ENCODE results near the gene ADGRF4. TPM values are rescaled to one million over a fixed set of nuclear protein-coding genes. Genes with fewer than 3 reads are reported as not detected.

ADGRF4 gene
- total RNA-seq, 1 donor from 2014 or later, result 7.5 TPM

DNA sequence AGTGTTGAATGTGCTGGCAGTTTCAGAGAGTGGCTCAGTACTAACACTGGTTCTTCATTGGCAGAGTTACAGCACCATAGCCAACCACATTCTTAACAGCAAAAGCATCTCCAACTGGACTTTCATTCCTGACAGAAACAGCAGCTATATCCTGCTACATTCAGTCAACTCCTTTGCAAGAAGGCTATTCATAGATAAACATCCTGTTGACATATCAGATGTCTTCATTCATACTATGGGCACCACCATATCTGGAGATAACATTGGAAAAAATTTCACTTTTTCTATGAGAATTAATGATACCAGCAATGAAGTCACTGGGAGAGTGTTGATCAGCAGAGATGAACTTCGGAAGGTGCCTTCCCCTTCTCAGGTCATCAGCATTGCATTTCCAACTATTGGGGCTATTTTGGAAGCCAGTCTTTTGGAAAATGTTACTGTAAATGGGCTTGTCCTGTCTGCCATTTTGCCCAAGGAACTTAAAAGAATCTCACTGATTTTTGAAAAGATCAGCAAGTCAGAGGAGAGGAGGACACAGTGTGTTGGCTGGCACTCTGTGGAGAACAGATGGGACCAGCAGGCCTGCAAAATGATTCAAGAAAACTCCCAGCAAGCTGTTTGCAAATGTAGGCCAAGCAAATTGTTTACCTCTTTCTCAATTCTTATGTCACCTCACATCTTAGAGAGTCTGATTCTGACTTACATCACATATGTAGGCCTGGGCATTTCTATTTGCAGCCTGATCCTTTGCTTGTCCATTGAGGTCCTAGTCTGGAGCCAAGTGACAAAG lies 17.0 kb upstream of the ADGRF4 start:
- no peak for DNase-seq (ENCODE audit: low spot score)

DNA sequence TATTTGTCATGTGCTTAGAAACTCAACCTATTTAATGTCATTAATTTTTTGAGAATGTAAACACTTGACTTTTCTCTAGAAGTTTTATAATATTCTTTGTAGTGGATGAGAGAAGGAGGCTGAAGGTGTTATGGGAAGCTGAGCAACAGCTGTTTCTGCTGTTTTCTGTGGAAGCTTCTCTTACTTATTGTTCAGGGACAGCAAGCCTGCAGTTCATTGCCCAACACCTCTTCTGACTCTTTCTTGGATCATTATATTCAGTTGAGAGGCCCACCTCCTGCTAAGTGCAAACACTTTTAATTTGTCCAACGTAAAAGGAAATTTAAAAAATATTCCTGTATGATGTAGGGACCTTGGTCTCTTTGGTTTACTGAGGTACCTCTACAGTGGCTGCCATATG lies 12.0 kb upstream of the ADGRF4 start:
- no peak for DNase-seq (ENCODE audit: low spot score)

DNA sequence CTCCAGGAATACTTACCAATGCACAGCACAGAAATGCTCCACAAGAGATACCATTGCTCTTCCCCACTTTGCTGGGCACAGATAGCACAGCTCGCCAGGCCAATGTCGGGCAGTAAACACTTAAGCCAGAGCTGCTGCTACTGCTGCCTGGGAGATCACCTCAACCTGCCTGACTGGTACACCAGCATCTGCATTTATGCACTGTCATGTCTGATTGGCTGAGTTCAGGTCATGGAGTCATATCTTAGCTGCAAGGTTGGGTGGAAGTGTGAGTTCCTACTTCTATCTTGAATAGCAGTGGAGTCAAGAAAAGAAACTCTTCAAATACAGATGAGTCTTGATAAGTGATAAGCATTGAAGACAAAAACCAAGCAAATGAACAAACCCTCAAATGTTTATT lies 10.9 kb upstream of the ADGRF4 start:
- DNase-seq (ENCODE audit: low spot score), result no peak

DNA sequence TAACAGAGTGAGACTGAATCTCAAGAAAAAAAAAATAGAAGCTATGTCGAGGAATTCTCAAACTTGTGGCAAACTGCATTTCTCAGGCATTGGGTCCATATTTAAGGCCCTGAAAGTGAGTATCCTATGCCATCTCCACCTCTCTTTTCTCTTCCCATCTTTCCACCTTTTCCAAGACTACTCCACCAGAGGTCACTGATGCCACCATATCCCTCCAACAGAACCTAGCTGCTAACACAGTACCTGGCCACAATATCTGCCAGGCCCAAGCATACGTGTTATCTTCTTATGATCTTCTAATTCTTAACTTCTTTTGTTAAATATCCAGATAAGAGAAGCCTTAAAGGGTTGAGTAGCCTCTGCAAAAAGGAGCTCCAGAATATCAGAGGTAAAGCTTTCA lies 8.2 kb upstream of the ADGRF4 start:
- DNase-seq (ENCODE audit: low spot score), result no peak

DNA sequence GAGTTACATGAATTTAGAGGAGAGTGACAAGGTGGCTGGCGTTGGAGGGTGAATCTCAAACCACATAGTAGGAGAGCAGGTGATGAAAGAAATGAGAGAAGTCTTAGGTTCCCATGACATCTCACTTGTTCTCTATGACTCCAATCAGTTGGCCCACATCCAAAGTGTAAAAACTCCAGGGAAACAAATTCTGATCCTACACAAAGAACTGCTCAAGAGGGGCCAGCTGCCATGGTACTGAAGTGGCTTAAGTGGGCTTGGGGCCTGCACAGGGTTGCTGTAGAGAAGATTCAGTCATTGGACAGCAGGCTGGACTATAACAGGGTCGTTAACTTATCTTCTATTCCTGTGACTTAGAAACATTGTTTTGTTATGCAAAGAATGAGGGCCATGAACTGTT lies 7.6 kb upstream of the ADGRF4 start:
- no peak for DNase-seq (ENCODE audit: low spot score)

DNA sequence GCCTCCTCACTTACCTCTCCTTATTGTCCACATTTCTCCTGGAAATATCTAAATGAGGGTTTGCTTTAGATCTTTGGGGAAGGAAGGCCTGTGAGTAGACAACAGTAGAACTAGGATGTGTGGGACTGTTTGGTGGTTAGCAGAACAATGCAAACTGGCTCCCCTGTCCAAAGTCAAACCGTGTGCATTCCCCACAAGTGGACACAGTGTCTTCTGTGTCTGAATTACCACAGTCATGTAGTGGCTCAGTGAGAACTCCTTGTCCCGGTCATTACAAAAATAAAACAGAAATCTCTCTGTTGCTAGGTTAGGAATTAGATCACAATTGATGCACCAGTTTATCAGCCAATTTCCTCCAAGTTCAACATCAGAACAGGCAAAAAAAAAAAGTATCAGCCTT lies 455 bp upstream of the ADGRF4 start:
- DNase-seq (ENCODE audit: low spot score), result no peak

DNA sequence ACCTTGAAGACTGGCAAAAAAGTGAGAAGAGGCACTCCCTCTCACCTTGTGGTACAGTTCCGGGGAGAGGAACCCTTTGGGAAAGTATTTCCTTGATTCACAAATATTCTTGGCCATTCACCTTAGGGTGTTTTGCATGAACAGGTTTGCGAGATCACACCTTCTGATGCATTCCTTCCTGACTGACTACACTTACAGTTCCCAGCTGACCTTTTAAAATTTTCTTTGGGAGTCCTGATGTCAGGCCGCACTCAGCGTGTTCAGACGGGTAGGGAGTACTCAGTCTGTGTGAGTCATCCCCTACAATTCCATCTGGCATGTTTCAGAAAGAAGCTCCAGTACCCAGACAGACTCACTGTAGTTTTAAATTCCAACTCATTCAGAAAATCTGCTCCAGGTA lies 1.7 kb downstream of the ADGRF4 start:
- DNase-seq (ENCODE audit: low spot score), result peak; percentile 89

DNA sequence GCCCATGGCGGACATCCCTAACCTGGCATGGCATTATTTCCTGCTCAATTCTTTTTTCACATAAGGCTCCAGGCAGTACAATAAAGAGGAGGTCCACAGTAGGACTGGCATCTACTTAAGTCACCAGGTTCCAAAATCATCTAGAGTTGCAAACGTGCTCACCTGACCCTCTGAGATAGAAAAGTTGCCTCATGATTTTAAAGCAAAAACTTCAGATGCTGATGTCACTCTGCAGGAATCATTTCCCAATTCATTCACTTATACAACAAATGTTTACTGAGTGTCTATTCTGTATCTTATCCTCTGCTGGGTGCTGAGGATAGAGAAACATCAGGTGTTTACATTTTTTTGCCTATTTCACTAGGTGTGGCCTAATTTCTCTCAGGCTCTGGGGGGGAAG lies 2.2 kb downstream of the ADGRF4 start:
- DNase-seq (ENCODE audit: low spot score), result no peak

DNA sequence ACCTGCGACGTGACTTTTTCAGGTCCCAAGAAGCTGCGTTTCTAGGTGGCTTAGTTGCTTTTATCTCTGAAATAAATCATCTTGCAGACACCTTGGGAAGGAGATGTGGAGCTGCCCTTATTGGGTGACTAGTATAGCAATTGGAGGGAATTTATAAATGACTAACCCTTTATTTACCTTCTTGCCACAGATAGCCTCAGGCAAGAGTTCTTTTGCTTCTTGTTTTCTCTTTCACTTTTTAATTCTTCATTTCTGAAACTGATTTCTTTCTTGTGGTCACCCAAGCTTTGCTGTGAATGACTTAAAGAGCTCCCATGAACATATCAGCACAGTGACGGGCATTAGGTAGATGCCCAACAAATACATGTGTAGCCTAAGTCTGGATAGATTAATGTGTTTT lies 3.0 kb downstream of the ADGRF4 start:
- no peak for DNase-seq (ENCODE audit: low spot score)

DNA sequence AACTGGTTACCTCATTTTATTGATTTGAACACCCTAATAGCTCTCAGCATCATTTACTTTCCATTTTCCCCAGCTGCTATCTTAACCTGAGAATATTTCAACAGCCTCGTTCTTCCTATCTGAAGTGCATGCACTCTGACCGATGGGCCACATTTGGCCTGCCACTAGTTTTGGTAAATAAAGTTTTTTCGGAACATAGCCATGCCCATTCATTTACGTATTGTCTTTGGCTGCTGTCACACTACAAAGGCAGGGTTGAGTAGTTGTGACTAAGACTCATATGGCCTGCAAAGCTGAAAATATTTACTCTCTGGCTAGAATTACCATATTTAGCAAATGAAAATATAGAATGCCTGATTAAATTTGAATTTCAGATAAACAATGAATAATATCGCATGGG lies 10.8 kb downstream of the ADGRF4 start:
- no peak for DNase-seq (ENCODE audit: low spot score)

DNA sequence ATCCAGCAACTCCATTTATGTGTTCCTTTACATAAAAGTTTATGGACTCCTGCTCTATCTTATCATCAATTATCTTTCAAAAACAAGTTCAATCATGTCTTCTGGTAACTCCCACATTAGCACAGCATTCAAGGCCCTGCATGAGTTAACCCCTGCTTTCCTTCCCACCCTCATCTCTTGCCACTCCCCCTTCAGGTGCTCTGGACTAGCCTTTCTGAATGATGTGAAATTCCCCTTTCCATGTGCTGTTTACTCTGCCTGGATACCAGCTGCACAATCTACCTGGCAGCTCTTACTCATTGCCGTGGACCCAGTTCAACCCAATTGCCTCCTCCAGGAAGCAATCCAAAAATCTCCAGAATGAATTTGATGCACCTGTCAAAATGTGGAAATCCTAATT lies 11.9 kb downstream of the ADGRF4 start:
- no peak for DNase-seq (ENCODE audit: low spot score)

DNA sequence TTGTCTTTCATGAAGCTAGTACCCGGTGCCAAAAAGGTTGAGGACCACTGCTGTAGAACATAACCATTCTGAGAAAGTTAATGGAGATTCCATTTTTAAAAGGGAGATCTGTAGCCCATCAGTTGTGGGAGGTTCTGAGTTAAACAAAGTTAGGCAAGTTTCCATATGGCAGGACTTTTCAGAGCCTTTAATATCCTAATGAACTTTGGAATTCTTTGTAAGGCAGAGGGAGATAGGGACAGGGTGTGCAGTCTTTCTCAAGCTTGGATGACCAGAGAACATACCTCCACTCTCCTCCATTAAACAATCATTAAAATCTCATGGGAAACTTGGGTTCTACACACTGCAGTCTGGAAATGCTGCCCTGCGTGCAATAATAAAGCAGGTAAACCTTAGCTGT lies 14.8 kb downstream of the ADGRF4 start:
- DNase-seq (ENCODE audit: low spot score), result no peak

DNA sequence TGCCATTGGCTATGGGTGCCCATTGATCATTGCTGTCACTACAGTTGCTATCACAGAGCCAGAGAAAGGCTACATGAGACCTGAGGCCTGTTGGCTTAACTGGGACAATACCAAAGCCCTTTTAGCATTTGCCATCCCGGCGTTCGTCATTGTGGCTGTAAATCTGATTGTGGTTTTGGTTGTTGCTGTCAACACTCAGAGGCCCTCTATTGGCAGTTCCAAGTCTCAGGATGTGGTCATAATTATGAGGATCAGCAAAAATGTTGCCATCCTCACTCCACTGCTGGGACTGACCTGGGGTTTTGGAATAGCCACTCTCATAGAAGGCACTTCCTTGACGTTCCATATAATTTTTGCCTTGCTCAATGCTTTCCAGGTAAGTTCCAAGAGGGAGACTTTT lies 16.4 kb downstream of the ADGRF4 start:
- DNase-seq (ENCODE audit: low spot score), result no peak

DNA sequence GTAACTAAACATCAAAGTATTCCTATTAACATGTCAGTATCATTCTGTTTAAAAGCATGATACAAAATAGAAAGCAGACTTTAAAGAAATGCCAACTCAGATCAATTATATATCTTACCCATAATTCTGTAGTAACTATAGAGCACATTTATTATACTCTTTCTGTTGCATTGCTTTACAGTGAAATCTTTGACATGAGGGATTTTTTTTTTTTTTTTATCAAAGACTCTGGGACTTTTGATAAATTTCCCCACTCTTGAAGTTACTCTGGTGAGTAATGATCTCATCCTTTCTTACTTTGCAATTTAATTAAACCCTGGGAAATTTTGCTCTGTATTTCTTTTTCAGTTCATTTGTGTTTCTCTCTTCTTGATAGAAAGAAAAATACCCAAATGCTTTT lies 17.4 kb downstream of the ADGRF4 start:
- DNase-seq (ENCODE audit: low spot score), result no peak

DNA sequence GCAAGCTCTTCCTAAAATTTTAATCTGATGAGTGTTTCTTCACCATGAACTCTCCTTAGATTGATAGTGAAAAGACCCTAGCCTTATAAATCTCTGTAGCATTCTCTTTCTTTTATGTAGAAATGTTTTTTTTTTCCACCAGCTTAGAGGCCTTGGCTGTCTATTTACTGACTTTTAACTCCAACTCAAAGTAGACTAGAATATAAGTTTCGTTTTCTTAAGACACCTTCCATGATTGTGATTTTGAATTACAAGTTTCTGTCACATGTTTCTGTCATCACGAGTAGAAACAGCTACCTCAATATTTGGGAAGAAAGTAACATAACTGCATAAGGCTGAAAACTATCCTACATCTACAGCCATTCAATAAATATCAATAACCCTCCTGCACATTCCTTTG lies 17.8 kb downstream of the ADGRF4 start:
- DNase-seq (ENCODE audit: low spot score), result no peak

DNA sequence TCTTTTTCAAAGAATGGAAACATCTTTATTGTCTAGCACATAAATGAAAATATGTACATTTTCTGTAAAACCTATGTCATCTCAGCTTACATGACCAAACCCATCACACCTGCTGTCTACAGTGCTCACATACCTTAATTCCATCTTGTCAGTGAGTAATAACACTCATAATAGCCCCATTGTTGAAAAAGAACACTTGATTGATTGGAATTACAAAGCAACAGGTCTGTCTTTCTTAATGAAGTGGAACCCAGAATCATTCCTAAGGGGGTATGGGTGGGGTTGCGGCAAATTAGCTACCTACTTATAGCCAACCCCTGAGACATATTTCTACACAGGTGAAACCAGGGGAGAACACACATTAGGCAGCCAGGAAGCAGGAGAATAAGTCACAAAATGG lies 20.2 kb downstream of the ADGRF4 start:
- no peak for DNase-seq (ENCODE audit: low spot score)

DNA sequence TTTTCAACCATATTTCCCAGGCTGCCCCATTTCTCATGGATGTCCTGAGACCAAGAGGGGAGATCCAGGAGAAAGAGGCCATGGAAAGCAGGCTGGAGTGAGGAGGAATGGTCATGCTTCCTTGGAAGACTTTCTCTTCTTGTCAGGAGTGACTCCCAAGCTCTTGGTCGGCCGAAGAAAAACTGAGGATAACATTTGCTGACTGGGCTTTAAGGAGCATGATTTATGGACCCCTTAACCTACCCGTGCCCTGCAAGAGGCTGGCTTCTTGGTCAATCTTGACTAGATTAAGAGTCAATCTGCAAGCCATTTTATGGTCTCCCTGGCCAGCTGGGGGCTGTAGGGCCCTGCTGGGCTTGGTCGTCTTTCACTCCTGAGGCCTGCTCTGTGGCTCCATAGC lies 22.8 kb downstream of the ADGRF4 start:
- no peak for DNase-seq (ENCODE audit: low spot score)

DNA sequence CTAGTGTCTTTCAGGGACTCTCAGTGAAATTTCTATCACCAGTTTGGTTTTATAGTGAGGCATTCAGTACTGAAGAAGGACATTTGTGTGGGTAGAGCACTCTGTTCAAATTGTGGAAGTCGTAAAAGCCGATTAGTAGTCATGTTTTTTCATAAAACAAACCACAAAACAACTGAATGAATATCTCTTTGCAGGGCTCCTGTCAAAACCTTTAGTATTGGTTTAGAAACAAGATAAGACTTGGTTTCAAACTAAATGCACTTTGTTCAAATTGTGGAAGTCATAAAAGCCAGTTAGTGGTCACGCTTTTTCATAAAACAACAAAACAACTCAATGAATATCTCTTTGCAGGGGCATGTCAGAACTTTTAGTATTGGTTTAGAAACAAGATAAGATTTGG lies 23.8 kb downstream of the ADGRF4 start:
- no peak for DNase-seq (ENCODE audit: low spot score)

DNA sequence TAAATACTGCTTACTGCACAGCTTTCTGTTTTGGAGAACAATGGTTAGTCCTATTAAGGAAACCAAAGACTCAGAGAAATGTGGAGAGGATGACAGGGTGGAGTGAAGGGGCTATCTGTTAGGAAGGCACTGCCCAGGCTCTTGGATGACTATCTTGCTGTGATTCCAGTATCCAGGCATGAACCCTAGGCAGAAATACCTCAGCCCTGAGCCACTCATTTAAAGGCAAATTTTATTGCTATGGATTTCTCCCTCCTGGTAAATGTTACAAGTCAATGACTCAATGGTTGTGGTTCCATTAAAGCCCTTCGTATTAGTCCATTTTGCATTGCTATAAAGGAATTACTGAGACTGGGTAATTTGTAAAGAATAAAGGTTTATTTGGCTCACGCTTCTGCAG lies 25.9 kb downstream of the ADGRF4 start:
- DNase-seq (ENCODE audit: low spot score), result no peak

DNA sequence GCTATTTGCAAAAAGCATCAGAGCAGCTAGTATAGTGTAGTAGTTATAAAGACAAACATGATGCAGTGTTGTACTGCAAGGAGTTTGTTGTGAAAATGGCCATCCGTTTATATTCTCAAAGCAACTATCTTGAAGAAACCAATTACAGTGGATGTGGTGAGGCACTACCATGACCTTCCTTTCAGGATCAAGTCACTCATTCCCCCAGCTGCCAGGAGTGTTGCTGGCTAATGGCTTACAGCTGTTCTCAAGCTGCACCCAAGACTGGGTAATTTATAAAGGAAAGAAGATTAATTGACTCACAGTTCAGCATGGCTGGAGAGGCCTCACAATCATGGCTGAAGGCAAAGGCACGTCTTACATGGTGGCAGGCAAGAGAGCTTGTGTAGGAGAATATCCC lies 29.0 kb downstream of the ADGRF4 start:
- DNase-seq (ENCODE audit: low spot score), result no peak

DNA sequence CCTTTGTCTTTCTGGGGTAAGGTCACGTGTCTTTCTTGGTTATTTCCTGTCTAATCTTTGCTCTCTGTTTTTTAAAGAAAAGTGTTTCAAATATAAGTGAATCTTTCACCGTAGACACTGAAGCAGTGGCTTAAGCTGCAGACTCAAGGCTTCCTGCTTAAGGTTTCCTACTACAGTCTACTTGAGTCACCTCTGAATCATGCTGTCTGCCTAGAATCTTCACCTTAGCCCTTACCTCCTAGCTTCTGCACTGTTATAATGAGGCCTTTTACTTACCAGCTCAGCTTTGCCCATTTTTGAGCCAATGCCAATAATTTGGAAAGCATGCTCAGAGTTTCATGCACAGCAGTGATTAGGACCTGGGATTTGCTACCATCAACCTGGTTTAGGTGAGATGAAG lies 30.6 kb downstream of the ADGRF4 start:
- DNase-seq (ENCODE audit: low spot score), result no peak

DNA sequence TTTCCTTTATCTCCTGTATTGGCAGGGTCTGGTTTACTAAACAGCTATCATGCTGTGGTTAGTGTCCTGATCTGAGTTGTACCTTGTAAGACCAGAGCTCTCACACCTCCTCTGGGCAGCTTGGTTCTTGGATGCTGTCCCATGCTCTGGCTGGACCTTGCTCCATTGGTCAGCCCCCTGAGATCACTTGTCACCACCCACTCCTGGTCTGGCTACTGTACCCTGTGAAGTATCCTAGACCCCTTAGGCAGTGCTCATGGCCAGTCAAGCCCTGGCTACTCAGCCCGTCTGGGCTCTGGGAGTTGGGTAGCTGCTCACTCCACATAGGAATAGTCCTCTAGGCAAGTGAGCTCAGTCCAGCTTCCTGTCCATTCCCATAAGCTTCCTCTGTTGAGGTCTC lies 31.1 kb downstream of the ADGRF4 start:
- no peak for DNase-seq (ENCODE audit: low spot score)

DNA sequence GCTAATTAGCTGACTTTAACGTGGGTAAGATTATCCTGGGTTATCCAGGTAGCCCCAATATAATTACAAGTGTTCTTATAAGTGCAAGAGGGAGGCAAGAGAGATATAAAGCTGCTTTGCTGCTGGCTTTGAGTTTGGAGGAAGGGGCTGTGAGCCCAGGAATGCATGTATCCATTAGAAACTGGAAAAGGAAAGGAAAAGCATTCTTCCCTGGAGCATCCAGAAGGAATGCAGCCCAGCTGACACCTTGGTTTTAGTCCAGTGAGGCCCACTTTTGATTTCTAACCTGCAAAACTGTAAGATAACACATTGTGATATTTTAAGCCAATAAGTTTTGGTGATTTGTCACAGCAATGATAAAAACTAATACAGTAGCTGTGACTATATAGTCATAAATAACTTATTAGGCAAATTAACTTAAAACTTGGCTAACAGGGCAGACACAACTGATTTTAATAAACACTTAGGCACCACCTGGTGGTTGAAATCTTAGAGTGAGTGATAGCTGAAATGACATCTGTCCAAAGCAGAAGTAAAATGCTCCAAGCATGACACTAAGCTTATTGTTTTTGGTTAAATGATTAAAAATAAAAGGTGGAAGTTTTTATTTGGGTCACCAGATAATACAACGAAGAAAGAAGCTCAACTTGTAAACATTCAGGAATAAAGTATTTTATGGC lies 35.6 kb downstream of the ADGRF4 start:
- no peak for DNase-seq (ENCODE audit: low spot score)

Measured in umbilical cord (tissue), 2 donors.